Measurements from ENCODE around the gene KCNIP1.

DNA sequence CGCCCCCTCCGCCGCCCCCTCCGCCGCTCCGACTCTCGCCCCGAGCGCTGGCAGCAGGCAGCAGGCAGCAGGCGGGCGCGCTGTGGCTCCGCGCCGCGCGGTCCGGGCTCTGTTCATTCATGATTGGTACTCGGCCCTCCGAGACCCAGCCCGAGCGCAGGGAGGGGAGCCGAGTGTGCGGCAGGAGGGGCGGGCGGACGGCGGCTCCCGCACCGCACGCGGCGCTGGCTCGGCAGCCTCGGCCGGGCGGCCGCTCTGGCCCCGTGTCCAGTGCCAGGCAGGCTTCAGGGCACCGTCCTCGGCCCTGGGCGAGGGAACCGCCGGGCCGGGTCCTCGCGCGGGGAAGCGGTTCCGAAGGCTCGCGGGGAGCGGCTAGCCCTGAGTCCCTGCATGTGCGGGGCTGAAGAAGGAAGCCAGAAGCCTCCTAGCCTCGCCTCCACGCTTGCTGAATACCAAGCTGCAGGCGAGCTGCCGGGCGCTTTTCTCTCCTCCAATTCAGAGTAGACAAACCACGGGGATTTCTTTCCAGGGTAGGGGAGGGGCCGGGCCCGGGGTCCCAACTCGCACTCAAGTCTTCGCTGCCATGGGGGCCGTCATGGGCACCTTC lies at the start of gene KCNIP1:
- TF ChIP-seq YY1 (IDR thresholded peaks at IDR 0.05; ENCODE audit: extremely low read depth, insufficient replicate concordance, low read depth, low read length) = no peak
- TF ChIP-seq, protein P1, sequence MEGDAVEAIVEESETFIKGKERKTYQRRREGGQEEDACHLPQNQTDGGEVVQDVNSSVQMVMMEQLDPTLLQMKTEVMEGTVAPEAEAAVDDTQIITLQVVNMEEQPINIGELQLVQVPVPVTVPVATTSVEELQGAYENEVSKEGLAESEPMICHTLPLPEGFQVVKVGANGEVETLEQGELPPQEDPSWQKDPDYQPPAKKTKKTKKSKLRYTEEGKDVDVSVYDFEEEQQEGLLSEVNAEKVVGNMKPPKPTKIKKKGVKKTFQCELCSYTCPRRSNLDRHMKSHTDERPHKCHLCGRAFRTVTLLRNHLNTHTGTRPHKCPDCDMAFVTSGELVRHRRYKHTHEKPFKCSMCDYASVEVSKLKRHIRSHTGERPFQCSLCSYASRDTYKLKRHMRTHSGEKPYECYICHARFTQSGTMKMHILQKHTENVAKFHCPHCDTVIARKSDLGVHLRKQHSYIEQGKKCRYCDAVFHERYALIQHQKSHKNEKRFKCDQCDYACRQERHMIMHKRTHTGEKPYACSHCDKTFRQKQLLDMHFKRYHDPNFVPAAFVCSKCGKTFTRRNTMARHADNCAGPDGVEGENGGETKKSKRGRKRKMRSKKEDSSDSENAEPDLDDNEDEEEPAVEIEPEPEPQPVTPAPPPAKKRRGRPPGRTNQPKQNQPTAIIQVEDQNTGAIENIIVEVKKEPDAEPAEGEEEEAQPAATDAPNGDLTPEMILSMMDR (IDR thresholded peaks at IDR 0.05 in 2 of 3, conservative IDR thresholded peaks at IDR 0.05 in 1 of 3; ENCODE audit: borderline replicate concordance in 1 of 3, insufficient read depth in 1 of 3, low read depth in 2 of 3, low read length in 2 of 3) = no peak
- TF ChIP-seq ZNF274 (IDR thresholded peaks at IDR 0.05; ENCODE audit: low read depth, low read length) = no peak
- no peak for TF ChIP-seq EGR1 (IDR thresholded peaks at IDR 0.05; ENCODE audit: low read depth)
- TF ChIP-seq, protein P2, sequence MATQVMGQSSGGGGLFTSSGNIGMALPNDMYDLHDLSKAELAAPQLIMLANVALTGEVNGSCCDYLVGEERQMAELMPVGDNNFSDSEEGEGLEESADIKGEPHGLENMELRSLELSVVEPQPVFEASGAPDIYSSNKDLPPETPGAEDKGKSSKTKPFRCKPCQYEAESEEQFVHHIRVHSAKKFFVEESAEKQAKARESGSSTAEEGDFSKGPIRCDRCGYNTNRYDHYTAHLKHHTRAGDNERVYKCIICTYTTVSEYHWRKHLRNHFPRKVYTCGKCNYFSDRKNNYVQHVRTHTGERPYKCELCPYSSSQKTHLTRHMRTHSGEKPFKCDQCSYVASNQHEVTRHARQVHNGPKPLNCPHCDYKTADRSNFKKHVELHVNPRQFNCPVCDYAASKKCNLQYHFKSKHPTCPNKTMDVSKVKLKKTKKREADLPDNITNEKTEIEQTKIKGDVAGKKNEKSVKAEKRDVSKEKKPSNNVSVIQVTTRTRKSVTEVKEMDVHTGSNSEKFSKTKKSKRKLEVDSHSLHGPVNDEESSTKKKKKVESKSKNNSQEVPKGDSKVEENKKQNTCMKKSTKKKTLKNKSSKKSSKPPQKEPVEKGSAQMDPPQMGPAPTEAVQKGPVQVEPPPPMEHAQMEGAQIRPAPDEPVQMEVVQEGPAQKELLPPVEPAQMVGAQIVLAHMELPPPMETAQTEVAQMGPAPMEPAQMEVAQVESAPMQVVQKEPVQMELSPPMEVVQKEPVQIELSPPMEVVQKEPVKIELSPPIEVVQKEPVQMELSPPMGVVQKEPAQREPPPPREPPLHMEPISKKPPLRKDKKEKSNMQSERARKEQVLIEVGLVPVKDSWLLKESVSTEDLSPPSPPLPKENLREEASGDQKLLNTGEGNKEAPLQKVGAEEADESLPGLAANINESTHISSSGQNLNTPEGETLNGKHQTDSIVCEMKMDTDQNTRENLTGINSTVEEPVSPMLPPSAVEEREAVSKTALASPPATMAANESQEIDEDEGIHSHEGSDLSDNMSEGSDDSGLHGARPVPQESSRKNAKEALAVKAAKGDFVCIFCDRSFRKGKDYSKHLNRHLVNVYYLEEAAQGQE (IDR thresholded peaks at IDR 0.05; ENCODE audit: low read depth) = no peak
- no peak for TF ChIP-seq EZH2phosphoT487 (IDR thresholded peaks at IDR 0.05; ENCODE audit: borderline replicate concordance)
- TF ChIP-seq POLR2A (IDR thresholded peaks at IDR 0.05; ENCODE audit: borderline replicate concordance, extremely low read depth, insufficient read depth, insufficient read length) = no peak
- TF ChIP-seq FOSL1 (IDR thresholded peaks at IDR 0.05; ENCODE audit: low read depth) = no peak
- no peak for TF ChIP-seq RAD21 (IDR thresholded peaks at IDR 0.05; ENCODE audit: low read depth)
- no peak for TF ChIP-seq JUND (IDR thresholded peaks at IDR 0.05)
- TF ChIP-seq, protein P3, sequence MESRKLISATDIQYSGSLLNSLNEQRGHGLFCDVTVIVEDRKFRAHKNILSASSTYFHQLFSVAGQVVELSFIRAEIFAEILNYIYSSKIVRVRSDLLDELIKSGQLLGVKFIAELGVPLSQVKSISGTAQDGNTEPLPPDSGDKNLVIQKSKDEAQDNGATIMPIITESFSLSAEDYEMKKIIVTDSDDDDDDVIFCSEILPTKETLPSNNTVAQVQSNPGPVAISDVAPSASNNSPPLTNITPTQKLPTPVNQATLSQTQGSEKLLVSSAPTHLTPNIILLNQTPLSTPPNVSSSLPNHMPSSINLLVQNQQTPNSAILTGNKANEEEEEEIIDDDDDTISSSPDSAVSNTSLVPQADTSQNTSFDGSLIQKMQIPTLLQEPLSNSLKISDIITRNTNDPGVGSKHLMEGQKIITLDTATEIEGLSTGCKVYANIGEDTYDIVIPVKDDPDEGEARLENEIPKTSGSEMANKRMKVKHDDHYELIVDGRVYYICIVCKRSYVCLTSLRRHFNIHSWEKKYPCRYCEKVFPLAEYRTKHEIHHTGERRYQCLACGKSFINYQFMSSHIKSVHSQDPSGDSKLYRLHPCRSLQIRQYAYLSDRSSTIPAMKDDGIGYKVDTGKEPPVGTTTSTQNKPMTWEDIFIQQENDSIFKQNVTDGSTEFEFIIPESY (IDR thresholded peaks at IDR 0.05; ENCODE audit: extremely low read depth, insufficient replicate concordance, low read length) = no peak
- no peak for TF ChIP-seq CBX3 (IDR thresholded peaks at IDR 0.05; ENCODE audit: low read depth)
- TF ChIP-seq EZH2 (IDR thresholded peaks at IDR 0.05) = no peak
- TF ChIP-seq, protein P4, sequence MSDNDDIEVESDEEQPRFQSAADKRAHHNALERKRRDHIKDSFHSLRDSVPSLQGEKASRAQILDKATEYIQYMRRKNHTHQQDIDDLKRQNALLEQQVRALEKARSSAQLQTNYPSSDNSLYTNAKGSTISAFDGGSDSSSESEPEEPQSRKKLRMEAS (IDR thresholded peaks at IDR 0.05) = no peak
